ENCODE results near the gene PTH2.

DNA sequence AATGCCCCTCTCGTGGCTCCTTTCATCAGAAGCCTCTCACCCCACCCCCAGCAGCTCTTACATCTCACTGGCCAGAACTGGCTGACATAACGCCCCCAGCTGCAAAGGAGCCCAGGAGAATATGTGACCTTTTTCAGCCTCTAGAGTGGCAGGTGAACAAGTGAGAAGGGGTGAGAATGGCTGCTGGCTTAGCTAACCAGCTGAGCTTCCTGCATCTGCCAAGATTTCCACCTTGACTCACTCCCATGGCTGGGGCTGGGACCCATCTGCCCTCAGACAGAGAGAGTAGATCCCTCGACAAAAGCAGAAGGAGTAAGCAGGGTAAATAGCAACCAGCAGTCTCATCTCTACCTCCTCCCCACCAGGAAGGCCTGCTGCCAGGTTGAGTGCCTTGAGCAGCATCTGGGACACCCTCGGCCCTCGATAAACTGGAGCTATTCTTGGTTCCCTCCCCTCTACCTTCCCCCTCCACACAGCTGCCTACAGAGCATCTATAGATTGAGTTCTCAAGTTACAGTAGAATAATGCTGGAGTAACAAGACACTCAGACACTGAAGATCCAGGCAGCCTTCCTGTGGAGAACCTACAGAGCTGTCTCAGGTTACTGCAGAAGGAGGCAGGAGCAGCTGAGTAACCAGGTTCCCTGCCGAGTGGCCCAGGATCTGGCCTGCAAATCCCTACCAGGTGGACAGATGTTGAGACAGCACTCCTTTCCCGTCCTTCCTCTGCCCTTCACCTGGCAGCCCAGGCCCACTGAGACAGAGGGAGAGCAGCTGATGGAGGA is 19.6 kb downstream of the PTH2 start:
- TF ChIP-seq EZH2 (IDR thresholded peaks at IDR 0.05; ENCODE audit: borderline replicate concordance, low read length) (no peak), CTCF (conservative IDR thresholded peaks at IDR 0.05 in 1 of 2, IDR thresholded peaks at IDR 0.05 in 1 of 2; ENCODE audit: extremely low read depth in 1 of 2, insufficient read depth in 1 of 2, low read depth in 1 of 2, low read length in 2 of 2) (no peak)

All from mammary epithelial cell (primary cell).